SKM-1 (cell line): ENCODE measurements around the gene LTN1.
"Not testable (repeated sequence)": the region's sequence is repeated elsewhere in the genome, so short reads cannot be mapped to it uniquely, and the experiment has no call there.

Experiments
- DNase-seq: peaks from one replicate; lab custom pipeline; 2025; ENCODE audit not compliant: unreplicated experiment; lab: John Stamatoyannopoulos, UW

The LTN1 gene, protein sequence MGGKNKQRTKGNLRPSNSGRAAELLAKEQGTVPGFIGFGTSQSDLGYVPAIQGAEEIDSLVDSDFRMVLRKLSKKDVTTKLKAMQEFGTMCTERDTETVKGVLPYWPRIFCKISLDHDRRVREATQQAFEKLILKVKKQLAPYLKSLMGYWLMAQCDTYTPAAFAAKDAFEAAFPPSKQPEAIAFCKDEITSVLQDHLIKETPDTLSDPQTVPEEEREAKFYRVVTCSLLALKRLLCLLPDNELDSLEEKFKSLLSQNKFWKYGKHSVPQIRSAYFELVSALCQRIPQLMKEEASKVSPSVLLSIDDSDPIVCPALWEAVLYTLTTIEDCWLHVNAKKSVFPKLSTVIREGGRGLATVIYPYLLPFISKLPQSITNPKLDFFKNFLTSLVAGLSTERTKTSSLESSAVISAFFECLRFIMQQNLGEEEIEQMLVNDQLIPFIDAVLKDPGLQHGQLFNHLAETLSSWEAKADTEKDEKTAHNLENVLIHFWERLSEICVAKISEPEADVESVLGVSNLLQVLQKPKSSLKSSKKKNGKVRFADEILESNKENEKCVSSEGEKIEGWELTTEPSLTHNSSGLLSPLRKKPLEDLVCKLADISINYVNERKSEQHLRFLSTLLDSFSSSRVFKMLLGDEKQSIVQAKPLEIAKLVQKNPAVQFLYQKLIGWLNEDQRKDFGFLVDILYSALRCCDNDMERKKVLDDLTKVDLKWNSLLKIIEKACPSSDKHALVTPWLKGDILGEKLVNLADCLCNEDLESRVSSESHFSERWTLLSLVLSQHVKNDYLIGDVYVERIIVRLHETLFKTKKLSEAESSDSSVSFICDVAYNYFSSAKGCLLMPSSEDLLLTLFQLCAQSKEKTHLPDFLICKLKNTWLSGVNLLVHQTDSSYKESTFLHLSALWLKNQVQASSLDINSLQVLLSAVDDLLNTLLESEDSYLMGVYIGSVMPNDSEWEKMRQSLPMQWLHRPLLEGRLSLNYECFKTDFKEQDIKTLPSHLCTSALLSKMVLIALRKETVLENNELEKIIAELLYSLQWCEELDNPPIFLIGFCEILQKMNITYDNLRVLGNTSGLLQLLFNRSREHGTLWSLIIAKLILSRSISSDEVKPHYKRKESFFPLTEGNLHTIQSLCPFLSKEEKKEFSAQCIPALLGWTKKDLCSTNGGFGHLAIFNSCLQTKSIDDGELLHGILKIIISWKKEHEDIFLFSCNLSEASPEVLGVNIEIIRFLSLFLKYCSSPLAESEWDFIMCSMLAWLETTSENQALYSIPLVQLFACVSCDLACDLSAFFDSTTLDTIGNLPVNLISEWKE (N-terminal part only)

DNA sequence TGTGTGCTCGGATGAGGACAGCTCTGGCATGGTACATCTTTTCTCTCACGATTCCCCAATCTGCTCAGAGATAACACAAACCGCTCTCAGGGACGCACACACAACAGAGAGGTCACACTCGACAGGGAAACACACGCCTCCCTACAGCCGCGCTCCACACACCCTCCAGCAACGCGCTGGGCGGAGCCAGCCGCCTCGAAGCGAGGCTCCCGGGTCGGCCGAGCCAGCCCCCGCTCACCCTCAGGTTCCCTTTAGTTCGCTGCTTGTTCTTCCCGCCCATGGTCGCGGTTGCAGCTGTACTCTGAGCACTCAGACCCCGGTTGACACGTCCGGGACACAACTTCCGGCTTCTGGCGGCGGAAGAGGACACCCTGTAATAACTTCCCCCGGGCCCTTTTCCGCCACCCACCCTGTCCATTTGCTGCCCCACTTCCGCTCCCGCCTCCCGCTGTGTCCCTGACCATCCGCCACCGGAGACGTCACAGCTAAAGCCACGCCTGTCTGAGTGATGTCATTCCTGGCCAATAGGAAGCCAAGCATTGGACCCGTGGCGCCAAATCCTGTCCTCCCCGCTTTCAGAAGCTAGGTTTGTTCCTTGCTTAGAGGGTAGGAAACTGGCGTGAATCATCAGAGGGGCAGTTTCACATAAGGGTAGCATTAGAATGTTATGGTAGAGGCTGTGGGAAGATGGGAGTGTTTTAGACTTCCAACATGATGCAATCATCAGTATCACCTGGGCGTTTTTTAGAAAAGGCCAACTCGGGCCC, at the start of gene LTN1:
LTN1 (minus strand) TSS at position 352 of the 767 bp plus-strand sequence; CDS start at position 280, 72 bp downstream.
- DNase-seq: peak; percentile 95

DNA sequence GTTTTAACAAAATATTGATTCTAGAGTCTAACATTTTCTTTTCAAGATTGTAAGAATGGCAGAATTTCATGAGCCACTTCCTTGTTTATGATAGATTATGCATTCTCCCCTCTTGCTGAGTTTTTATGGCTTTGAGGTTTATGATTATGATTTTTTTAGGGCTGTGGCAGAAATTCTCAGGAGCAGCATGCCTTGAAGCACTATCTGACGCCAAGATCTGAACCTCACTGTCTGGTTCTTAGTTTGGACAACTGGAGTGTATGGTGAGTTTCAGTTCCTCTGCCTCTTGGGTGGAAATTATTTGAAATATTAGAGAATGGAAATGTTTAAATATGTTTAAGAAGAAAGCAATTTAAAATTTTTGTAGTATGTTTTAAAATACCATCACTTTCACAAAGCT, 42.0 kb upstream of the LTN1 start:
- DNase-seq: no peak

DNA sequence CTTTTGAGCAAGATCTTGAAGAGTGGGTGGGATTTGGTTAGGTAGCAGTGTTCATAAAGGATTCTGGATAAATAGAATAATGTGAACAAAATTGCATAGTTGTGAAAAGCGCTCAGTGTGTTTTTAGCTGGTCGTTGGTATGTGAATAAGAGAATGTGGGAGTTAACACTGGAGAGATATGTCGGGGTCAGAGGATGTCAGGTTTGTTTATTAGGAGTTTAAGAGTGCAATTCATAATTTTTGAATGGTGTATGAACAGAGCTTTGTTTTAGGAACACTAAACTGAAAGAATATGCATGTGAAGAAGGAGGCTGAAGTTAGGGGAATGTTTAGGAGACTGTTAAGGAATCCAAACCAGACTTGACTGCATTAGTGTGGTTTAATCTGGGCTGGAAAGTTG, 41.2 kb upstream of the LTN1 start:
- no peak for DNase-seq

DNA sequence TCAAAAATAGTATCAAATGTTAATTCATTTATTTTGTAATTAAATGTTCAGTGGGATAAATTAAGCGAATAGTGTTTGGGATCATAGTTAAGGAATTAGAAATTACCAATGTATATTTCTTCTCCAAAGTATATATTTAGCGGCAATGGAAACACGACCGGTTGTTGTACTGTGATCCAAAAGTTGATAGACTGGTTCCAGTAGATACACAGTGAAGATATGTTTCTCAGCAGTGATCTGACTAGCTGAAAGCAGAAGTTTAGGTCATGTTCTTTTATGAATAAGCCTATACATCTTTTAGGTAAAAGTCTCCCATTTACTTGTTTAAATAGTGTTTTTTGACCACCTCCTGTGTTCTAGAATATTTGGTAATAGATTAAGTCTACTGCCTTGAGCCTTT, 40.6 kb upstream of the LTN1 start:
- no peak for DNase-seq

DNA sequence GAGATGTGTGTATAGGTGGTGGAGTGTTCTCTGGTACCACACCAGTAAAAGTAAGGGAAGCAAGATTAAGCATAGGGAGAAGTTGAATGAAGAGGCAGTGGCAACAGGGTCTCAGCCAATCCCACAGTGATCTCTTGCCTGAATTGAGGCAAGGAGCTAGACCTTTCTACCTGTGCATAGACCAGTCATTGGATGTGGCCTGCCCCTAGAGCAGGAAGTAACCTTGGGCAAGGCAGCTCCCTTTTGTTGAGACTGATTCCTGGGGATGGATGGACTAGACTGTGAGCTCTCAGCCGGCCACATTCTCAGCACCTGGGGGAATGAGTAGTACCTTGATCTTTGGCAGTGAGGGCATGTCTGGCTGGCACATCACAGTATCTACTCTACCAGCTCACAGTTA, 38.2 kb upstream of the LTN1 start:
- no peak for DNase-seq

DNA sequence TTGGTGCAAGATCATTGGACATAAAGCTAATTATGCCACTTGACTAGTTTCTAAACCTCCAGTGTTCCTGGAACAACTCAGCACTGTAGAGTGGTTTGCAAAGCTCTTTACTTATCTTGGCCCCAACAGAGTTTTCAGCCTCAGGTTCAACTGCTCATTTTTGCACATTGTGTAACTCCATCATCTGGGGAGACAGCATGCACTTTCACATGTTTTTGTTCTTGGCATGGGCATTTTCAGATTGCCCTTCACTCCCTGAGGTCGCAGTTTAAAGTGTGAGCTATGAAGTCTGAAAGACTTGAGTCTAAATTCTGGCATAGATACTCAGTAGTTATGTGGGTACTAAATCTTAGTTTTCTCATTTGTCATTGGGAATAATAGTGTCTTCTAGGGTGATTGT, 36.8 kb upstream of the LTN1 start:
- no peak for DNase-seq

DNA sequence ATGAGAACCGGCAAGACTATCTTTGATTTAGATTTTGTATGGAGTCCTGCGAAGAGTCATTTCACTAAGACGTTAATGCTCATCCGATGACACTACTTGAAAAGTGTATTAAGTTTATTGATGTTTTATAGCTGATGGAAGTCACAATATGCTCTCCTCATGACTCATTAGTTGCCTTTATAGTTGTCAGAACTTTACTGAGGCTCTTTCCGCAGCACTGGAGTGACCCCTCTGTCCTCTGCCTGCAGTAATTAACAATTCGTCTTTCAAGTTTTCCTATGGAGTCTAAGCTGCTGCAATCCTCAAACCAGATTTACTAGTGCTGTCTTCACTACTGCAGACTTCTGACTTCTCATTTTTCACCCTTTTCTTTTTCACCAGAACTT, 32.6 kb upstream of the LTN1 start:
- no peak for DNase-seq

DNA sequence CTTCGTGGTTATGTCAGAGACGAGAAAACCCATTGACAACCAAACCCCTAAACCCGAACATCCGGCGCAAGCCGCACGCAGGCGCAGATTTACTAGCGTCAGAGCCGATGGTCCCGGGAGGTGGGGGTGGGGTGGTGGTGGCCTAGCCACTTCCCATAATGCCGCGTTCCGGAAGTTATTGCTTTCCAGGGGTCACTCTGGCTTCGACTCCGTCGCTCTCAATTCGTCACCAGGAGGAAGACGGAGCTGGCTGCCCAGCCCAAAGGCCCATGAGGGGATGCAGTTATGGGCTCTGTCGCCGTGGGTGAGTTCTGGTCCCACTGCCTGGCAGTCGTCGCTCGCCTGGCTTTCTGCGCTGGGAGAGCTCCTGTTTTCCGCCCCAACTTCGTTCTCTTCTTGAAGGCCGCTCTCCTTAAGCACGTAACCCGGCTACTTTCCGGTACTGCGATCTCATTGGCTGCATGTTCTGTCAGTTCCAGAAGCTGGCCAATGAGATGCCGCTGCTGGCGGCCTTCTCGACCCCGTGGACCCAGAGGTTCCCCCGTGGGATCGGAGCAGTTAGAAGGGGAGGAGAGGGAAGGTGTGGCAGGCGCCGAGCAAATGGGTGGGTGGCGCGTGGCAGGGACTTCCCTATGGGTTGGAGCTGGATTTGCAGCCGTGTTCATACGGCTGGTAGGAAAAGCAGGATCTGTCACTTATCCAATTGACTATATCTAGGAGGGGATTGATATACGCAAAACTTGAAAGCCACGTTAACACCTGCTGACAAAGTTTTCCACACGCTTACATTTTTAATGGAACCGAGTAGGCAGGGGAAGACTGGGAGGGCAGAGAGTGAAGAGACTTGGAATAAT, 32.0 kb upstream of the LTN1 start, which contains the start of gene USP16:
USP16 (plus strand) TSS at position 195 of the 854 bp plus-strand sequence. CDS start 3,246 bp downstream, outside the sequence.
- DNase-seq: peak; percentile 91

DNA sequence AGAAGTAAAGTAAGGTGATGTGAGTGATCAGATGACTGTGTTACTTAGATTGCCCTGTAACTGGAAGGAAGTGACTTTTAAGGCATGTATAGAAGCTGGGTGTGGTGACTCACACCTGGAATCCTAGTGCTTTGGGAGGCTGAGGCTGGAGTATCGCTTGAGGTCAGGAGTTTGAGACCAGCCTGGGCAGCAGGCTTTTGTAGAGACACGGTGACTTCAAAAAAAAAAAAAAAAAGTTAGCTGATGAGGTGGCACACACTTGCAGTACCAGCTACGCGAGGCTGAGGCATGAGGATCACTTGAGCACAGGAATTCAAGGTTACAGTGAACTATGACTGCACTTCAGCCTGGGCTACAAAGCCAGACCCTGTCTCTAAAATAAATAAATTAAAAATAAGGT, 29.5 kb upstream of the LTN1 start:
- no peak for DNase-seq

DNA sequence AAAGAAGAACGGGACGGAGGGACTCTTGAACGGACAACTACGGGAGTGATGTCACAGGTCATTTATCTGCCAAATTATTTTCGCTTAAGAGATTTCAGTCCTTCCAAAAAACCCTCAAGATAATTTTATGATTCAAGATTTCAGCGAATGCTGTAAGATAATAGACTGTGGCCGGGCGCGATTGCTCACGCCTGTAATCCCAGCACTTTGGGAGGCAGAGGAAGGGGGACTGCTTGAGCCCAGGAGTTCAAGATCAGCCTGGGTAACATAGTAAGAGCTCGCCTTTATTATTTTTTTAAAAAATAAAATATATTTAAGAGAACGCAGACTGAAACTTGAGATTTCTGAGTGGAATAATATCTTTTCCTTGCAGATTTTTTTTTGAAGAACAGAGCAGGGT, 25.9 kb upstream of the LTN1 start:
- no peak for DNase-seq

DNA sequence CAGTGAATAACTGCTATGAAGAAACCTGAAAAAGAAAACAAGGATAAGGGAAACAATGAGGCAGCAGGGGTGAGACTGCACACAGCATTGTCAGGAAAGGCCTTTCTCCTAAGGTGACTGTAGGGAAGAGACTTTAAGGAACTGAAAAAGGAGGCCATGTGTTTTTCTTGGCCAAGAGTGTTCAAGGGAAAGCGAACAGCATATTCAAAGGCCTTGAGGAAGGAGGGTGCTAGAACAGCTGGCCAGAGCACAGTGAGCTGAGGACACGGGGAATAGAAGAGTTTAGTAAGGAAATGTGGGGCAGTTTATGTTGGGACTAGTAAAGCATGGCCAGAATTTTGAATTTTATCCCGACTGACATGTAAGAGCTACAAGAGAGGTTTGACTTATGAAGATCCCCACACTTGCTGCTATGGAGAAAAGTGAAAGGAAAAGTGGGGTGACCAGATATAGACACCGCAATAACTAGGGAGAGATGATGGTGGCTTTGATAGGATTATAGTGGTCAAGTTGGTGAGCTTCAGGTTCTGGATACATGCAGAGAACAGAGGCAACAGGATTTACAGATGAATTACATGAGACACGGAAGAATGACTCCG, 25.1 kb upstream of the LTN1 start:
- peak; percentile 29 for DNase-seq

DNA sequence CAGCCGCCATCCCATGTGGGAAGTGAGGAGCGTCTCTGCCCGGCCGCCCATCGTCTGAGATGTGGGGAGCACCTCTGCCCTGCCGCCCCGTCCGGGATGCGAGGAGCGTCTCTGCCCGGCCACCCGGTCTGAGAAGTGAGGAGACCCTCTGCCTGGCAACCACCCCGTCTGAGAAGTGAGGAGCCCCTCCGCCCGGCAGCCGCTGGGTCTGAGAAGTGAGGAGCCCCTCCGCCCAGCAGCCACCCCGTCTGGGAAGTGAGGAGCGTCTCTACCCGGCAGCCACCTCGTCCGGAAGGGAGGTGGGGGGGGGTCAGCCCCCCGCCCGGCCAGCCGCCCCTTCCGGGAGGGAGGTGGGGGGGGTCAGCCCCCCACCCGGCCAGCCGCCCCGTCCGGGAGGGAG, 18.6 kb upstream of the LTN1 start:
- not testable (repeated sequence) for DNase-seq

DNA sequence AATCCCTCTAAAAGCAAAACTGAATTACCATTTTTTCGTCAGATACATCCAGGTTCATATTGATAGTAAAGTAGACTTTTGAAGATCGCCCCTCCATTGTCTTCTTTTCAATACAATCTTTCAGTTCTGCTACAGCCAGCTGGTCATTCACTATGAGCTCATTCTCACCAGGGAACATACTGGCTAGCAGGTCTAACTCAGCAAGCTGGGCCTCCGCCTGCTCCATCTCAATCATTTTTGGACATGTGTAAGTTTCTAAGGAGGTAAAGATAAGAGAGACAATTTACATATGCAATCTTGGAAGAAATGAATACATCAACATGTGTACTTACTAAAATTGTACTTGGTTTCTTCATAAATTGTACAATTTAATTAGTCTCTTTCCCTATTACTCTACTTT, 15.7 kb upstream of the LTN1 start:
- DNase-seq: no peak

DNA sequence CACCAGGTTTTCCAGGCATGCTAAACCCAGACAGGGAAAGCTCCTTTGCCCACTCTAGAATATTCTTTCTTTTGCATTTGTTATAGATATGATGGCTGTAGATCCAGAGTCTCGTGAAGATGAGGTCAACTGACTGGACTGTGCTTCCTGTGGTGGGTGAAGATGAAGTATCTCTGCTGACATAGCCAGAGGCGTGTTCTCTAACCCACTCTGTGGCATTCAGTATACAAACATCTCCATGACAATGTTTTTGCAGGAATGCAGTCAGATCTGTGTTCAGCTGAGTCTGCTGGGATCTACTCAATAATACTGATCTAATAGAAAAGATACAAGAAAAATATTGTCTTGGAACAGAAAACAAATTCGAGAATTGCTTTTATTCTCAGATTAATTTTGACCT, 15.1 kb upstream of the LTN1 start:
- no peak for DNase-seq

DNA sequence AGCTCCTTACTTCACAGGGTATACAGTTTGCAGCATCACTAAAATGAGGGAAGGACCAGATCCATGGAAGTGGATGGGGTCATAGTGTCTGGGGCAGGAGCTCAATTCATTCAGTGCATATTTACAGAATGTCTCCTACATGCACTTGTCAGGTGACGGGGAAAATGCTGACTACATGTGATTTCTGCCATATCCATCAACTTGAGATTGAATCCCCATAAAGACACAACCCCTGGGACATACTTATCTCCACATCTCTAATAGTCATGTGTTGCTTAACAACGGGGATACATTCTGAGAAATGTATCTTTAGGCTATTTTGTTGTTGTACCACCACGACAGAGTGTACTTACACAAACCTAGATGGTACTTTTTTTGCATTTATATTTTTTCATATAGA, 14.5 kb upstream of the LTN1 start:
- DNase-seq: no peak

DNA sequence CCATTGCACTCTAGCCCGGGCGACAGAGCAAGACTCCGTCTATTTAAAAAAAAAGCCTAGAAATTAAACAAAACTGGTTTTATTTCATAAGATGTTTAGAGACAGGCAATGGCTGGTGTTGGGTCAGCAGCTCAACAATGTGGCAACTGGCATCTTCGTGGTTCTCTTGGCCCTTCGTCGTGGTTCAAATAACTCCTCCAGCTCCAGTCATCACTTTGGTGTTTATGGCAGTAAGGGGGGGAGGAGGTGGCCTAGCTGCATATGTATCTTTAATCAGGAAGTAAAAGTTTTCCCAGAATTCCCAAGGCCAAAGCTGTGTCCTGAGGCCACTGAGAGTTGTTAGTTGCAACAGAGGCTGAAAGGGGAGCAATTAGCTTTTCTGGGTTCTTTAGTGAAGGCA, 13.0 kb upstream of the LTN1 start:
- no peak for DNase-seq

DNA sequence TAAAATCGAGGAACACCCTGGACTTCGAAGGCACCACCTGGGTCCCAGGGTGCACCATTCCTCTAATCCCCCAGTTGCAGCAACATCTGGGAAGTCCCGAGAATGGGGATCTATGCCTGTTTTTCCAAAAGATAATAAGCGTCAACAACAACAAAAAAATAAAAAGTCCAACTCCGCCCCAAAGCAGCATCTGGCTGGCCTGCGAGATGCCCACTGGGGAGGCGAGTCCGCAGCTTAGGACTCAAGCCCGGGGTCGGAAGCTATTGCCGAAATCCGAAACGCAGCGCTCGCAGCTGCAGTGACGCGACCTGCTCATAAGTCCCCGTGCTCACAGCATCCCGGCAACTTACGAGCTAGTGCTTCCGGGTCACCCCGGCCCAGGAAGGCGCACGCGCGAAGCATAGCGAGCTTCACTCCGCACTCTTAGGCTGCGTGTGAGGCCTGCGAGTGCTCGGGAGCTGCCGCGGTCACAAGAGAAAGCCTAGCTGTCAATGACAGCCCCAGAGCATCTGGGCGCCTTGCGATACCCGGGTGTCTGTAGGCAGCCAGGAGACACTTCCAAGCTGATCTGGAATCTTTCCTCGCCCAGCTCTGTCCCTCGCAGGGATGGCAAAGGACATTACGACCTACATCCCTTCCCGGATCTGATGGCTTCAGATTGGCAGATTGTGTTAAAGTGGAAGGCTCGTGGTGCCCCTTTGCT, 9.9 kb upstream of the LTN1 start:
- peak; percentile 77 for DNase-seq

DNA sequence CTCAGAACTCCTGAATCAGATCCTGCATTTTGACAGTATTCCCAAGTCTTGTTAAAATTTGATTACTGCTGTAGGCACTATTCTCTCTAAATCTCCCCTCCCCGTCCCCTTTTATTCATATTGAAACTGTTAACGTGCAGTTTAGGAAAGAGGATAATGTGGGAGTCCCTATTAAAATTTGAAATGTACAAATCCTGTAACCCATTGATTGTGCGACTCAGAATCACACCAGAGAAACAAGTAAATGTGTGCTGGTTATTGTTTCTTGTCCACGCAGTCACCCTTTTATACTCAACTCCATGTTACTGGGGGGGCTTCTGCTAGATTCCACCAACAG, 584 bp upstream of the LTN1 start:
- no peak for DNase-seq
